ENCODE results near the gene GM2A. TPM values are rescaled to one million over a fixed set of nuclear protein-coding genes. Genes with fewer than 3 reads are reported as not detected.

The GM2A gene
- total RNA-seq, result 51.3 and 53.1 TPM in 2 replicates

DNA sequence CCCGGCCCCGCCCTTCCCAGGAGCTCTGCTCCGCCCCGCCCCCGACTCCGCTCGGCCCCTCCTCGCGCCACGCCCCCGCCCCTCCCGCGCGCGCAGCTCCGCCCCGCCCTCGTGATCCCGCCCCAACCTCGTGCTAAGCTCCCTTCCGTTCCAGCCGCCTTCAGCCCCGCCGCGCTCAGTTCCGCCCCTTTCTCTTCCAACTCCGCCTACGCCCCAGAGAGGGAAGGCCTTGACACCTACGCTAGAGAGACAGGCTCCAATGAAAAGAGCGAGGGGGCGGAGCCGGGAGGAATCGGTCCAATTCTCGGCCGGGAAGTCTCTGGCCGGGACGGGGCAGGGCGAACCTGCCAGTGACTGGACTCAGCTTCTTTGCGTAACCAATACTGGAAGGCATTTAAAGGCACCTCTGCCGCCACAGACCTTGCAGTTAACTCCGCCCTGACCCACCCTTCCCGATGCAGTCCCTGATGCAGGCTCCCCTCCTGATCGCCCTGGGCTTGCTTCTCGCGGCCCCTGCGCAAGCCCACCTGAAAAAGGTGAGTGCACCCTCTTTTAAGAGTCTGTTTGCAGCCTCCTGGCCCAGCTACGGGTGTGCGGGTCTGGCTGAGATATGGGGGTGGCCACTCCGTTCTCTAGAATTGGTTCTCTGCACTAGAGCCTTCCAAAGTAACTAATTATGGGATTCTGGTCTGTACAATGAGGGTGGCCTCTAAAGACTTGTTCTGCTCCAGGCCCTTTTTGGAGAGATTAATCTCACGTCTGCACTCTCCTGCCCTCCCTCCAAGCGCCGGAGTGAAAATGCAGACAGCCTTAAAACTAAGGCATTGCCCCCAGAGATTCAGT is at the start of gene GM2A:
Gene GM2A, plus strand, starts transcription at position 424 of the 843 bp plus-strand sequence. Its CDS starts 32 bp downstream, at position 456.
- ChIA-PET CTCF (interaction anchor here (0.6 to 2.1 kb wide), 9 partner anchors 12 to 815 kb away, joined by 3 to 16 read pairs (median 3); partner anchors contain the start of gene ANXA6), POLR2A (interaction anchor here (0.6 to 3.2 kb wide), 51 partner anchors 9 to 1293 kb away, joined by 3 to 41 read pairs (median 5); partner anchors contain the start of genes ANXA6, CCDC69, CD74 and DCTN4)
- Mint-ChIP-seq H3K27ac (peak within 1 kb of the TSS; percentile 96), H3K4me3 (peak within 1 kb of the TSS; percentile 96), H3K36me3 (ENCODE audit: low read depth) (peaks cover 16% of the 10 kb centered on the region), H3K27me3 (no peaks in the 10 kb centered on the region), H3K9me3 (no peaks in the 10 kb centered on the region), H3K4me1 (peaks cover 65% of the 10 kb centered on the region)
- TF ChIP-seq, protein P1, sequence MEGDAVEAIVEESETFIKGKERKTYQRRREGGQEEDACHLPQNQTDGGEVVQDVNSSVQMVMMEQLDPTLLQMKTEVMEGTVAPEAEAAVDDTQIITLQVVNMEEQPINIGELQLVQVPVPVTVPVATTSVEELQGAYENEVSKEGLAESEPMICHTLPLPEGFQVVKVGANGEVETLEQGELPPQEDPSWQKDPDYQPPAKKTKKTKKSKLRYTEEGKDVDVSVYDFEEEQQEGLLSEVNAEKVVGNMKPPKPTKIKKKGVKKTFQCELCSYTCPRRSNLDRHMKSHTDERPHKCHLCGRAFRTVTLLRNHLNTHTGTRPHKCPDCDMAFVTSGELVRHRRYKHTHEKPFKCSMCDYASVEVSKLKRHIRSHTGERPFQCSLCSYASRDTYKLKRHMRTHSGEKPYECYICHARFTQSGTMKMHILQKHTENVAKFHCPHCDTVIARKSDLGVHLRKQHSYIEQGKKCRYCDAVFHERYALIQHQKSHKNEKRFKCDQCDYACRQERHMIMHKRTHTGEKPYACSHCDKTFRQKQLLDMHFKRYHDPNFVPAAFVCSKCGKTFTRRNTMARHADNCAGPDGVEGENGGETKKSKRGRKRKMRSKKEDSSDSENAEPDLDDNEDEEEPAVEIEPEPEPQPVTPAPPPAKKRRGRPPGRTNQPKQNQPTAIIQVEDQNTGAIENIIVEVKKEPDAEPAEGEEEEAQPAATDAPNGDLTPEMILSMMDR (IDR thresholded peaks at IDR 0.05), result no peak
- intact Hi-C loops (cut with micrococcal nuclease), result loop anchor here (1.0 to 10.0 kb wide), 11 partner anchors 14 to 896 kb away; partner anchors contain the start of genes CD74, DCTN4, G3BP1 and TCOF1
- DNase-seq (peak; percentile 92), ATAC-seq (ENCODE audit: low read depth) (peak; percentile 83)

DNA sequence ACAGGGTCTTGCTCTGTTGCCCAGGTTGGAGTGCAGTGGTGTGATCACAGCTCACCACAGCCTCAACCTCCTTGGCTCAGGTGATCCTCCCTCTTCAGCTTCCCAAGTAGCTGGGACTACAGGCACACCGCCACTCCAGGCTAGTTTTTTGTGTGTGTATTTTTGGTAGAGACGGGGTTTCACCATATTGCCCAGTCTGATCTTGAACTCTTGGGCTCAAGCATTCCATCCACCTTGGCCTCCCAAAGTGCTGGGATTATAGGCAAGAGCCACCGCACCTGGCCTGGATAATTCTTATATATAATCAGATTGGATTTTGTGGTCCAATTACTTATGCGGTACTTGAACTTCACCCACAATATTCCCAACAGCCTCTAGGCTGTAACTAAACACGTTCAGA is 48.9 kb upstream of the GM2A start:
- ChIA-PET POLR2A (interaction anchor here (2.2 to 3.7 kb wide), 2 partner anchors 10 to 19 kb away, joined by 12 to 28 read pairs; partner anchors contain the start of gene CCDC69), CTCF (no interaction called here)
- H3K4me3 Mint-ChIP-seq, result no peak overlapping the region
- TF ChIP-seq, protein P1 (IDR thresholded peaks at IDR 0.05), result no peak
- H3K36me3 Mint-ChIP-seq (ENCODE audit: low read depth), result peaks cover 49% of the 10 kb centered on the region
- peaks cover 63% of the 10 kb centered on the region for H3K4me1 Mint-ChIP-seq
- ATAC-seq (ENCODE audit: low read depth) (no peak), DNase-seq (no peak)
- intact Hi-C loops (cut with micrococcal nuclease), result no loop called here
- no peak overlapping the region for H3K27ac Mint-ChIP-seq
- no peaks in the 10 kb centered on the region for H3K9me3 Mint-ChIP-seq
- no peaks in the 10 kb centered on the region for H3K27me3 Mint-ChIP-seq

DNA sequence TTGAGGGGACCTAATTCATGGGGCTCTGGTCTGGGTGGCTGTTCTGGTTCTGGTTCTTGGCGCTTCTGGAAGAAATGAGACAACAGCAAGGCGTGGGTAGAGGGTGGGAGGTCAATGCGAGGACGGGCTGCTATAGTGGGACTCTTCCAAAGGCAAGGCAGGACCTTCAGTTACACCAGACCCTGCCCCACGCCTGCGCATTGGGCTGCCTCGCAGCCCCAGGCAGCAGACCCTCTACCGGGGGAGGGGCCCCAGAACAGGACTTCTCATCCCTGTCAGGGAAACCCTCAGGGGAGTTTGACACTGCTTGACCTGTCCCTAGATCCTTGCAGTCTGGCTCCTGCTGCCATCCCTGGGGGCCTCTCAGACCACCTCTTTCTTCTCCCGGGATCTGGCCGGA is 47.6 kb upstream of the GM2A start:
- H3K4me1 Mint-ChIP-seq, result peaks cover 71% of the 10 kb centered on the region
- ChIA-PET CTCF (no interaction called here), POLR2A (interaction anchor here (0.6 kb wide), 1 partner anchor 176 kb away, joined by 6 read pairs; no protein-coding TSS in a partner anchor)
- intact Hi-C loops (cut with micrococcal nuclease), result no loop called here
- TF ChIP-seq, protein P1 (IDR thresholded peaks at IDR 0.05), result no peak
- no peak for ATAC-seq (ENCODE audit: low read depth)
- H3K4me3 Mint-ChIP-seq, result no peak overlapping the region
- DNase-seq, result no peak
- H3K27ac Mint-ChIP-seq, result peak overlapping the region; percentile 7
- no peaks in the 10 kb centered on the region for H3K27me3 Mint-ChIP-seq
- H3K36me3 Mint-ChIP-seq (ENCODE audit: low read depth), result peaks cover 40% of the 10 kb centered on the region
- H3K9me3 Mint-ChIP-seq, result no peaks in the 10 kb centered on the region

DNA sequence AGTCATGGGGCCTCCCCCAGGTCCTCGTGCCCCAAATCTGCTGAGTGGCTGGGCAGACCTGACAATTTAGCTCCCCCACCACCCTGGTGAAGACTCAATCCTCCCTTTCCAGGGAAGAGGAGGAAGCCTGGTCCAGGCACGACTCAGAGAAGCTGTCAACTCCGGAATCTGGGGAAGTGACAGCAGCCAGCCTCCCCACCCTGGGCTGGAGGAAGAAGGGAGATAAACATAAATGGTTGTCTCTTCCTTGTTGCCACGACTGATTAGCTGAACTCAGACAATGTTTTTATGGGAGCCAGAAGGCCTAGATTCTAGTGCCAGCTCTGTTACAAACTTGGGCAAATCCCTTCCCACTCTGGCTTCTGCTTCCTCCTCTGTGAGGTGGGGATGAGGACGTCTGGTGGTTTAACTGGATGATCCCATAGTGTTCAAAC is 44.5 kb upstream of the GM2A start:
- TF ChIP-seq, protein P1 (IDR thresholded peaks at IDR 0.05), result no peak
- no peaks in the 10 kb centered on the region for H3K9me3 Mint-ChIP-seq
- ATAC-seq (ENCODE audit: low read depth) (no peak), DNase-seq (no peak)
- H3K4me1 Mint-ChIP-seq, result peaks cover 76% of the 10 kb centered on the region
- ChIA-PET POLR2A (interaction anchor here (1.0 to 8.3 kb wide), 5 partner anchors 11 to 52 kb away, joined by 3 to 222 read pairs (median 7); partner anchors contain the start of genes CCDC69 and GM2A), CTCF (interaction anchor here (1.5 kb wide), 1 partner anchor 44 kb away, joined by 5 read pairs; no protein-coding TSS in a partner anchor)
- H3K27me3 Mint-ChIP-seq, result no peaks in the 10 kb centered on the region
- H3K4me3 Mint-ChIP-seq, result peak overlapping the region; percentile 24
- peaks cover 26% of the 10 kb centered on the region for H3K36me3 Mint-ChIP-seq (ENCODE audit: low read depth)
- peak overlapping the region; percentile 82 for H3K27ac Mint-ChIP-seq
- intact Hi-C loops (cut with micrococcal nuclease), result no loop called here

Data from activated B cell treated with CpG ODN at 0.5 μM for 24 hours (primary cell).